ENCODE data around the gene ANAPC2.

Gene ANAPC2

GRCh38 chr9:137226338-137227053 is 38.1 kb upstream of the ANAPC2 start:
- no peak for DNase-seq

GRCh38 chr9:137225699-137226331 is 37.5 kb upstream of the ANAPC2 start:
- DNase-seq = no peak

- DNase-seq = no peak
Measured at GRCh38 chr9:137224830-137225694, 36.7 kb upstream of the ANAPC2 start, which contains the start of gene CYSRT1. Gene CYSRT1, plus strand, starts transcription at chr9:137225174. Its CDS starts 448 bp downstream, at chr9:137225622.

- peak; percentile 98 for DNase-seq
Measured at GRCh38 chr9:137223078-137223970, 35.0 kb upstream of the ANAPC2 start.

- DNase-seq = no peak
Measured at GRCh38 chr9:137222190-137223077, 34.1 kb upstream of the ANAPC2 start, which contains the start of gene RNF208. Gene RNF208, minus strand, starts transcription at chr9:137222240. Its CDS starts 1,028 bp downstream, at chr9:137221212.

GRCh38 chr9:137221506-137222111 is 33.2 kb upstream of the ANAPC2 start:
- DNase-seq = no peak

GRCh38 chr9:137221095-137221505 is 32.7 kb upstream of the ANAPC2 start:
- no peak for DNase-seq

GRCh38 chr9:137220317-137221094 is 32.1 kb upstream of the ANAPC2 start:
- DNase-seq = no peak

- DNase-seq = no peak
Measured at GRCh38 chr9:137219757-137220316, 31.5 kb upstream of the ANAPC2 start.

- DNase-seq = no peak
Measured at GRCh38 chr9:137218754-137219271, 30.5 kb upstream of the ANAPC2 start.

- no peak for DNase-seq
Measured at GRCh38 chr9:137218212-137218753, 29.9 kb upstream of the ANAPC2 start.

- no peak for DNase-seq
Measured at GRCh38 chr9:137217276-137218211, 29.2 kb upstream of the ANAPC2 start.

GRCh38 chr9:137216188-137216965 is 28.0 kb upstream of the ANAPC2 start:
- DNase-seq = no peak

- DNase-seq = no peak
Measured at GRCh38 chr9:137215196-137215986, 27.0 kb upstream of the ANAPC2 start.

GRCh38 chr9:137214620-137215019 is 26.3 kb upstream of the ANAPC2 start:
- DNase-seq = no peak

All from femur (tissue), 1 donor.